Ishikawa (cell line): ENCODE data around the gene CHRNA5.

Experiments used
- CEBPB ChIP-seq: IDR thresholded peaks from 2 replicates; pipeline ENCODE4 v1.6.1; 2012
- CREB1 ChIP-seq: IDR thresholded peaks from 2 replicates; pipeline ENCODE4 v1.6.1; 2012; ENCODE audit warnings: low read depth
- MAX ChIP-seq: IDR thresholded peaks from 2 replicates; pipeline ENCODE4 v1.6.1; 2012
- NFIC ChIP-seq: IDR thresholded peaks from 2 replicates; pipeline ENCODE4 v1.6.1; 2012
- TAF1 ChIP-seq: IDR thresholded peaks from 2 replicates; pipeline ENCODE4 v1.6.1; 2012; ENCODE audit warnings: low read depth, mild to moderate bottlenecking
- YY1 ChIP-seq: IDR thresholded peaks from 2 replicates; pipeline ENCODE4 v1.6.1; 2012; ENCODE audit warnings: low read depth

GRCh38 chr15:78527325-78527724, 38.0 kb upstream of the CHRNA5 start:
- TF ChIP-seq TAF1 (no peak), CEBPB (no peak), MAX (no peak), NFIC (no peak), YY1 (no peak), CREB1 (no peak)
